Adrenal gland (tissue), 12 donors: ENCODE measurements around the gene QKI. TPM values are rescaled to one million over a fixed set of nuclear protein-coding genes. Genes with fewer than 3 reads are reported as not detected.

Experiments used
- DNase-seq, 7 donors: peaks; one replicate each; pipeline ENCODE4 v3.0.0-alpha.2; 2019 to 2020
- H3K27ac ChIP-seq, 5 donors: fragments of 200-600 bp; sonication (generic) in 4 of 5; 1 replicate in 3 of 5; 2 replicates in 2 of 5; pipeline versions ENCODE4 v1.5.1 to v1.8.0; 2016 to 2020; ENCODE audit warnings: mild to moderate bottlenecking in 1 of 5
- H3K27me3 ChIP-seq: fragments of 200-600 bp; 2 replicates; pipeline ENCODE4 v1.8.0; 2021
- H3K36me3 ChIP-seq, 2 donors: fragments of 200-600 bp; replicated peaks in 1 of 2; 1 replicate in 1 of 2; 2 replicates in 1 of 2; pipeline versions ENCODE4 v1.5.1 to v1.8.0; 2018 to 2022
- H3K4me1 ChIP-seq, 2 donors: fragments of 200-600 bp; replicated peaks in 1 of 2; 1 replicate in 1 of 2; 2 replicates in 1 of 2; pipeline versions ENCODE4 v1.5.1 to v1.8.0; 2018 to 2021
- H3K4me3 ChIP-seq, 4 donors: fragments of 200-600 bp; sonication (generic) in 3 of 4; one replicate each; pipeline ENCODE4 v1.5.1; 2016 to 2018
- H3K9me3 ChIP-seq, 3 donors: fragments of 200-600 bp; sonication (generic) in 1 of 3; replicated peaks in 1 of 3; 1 replicate in 2 of 3; 2 replicates in 1 of 3; pipeline versions ENCODE4 v1.5.1 to v1.8.0; 2016 to 2021
- POLR2A ChIP-seq, 2 donors: fragments of 450-650 bp; IDR thresholded peaks; one replicate each; pipeline ENCODE4 v1.6.1; 2017; ENCODE audit warnings: antibody characterized with exemption in 2 of 2, mild to moderate bottlenecking in 2 of 2, moderate library complexity in 1 of 2
- WGBS, 4 donors: extraction: QIAGEN DNeasy Blood & Tissue Kit in 2 of 4; methylation state at CpG; one replicate each; pipeline versions ENCODE4 v1.1.5 to v1.1.7; 2013 to 2017; 5-methylcytosine and 5-hydroxymethylcytosine counted together
- intact Hi-C, 2 donors: fragments of 100-400 bp; cut with DNase I; formaldehyde crosslinking; loops; one replicate each; pipeline versions ENCODE4 v1.14.1 to v1.15.0; 2022 to 2023
- polyA plus RNA-seq, 3 donors: library from polyadenylated mRNA; stranded (reverse); fragments of 200-250 nt in 2 of 3; fragments of 350-450 nt in 1 of 3; fragmentation: Illumina TruSeq in 1 of 3; extraction: RNeasy Lipid Tissue Mini Kit (QIAGEN cat#74804) in 1 of 3; gene quantifications; one replicate each; pipeline ENCODE4 v1.2.3, GENCODE V29; 2013 to 2014
- total RNA-seq, 9 donors: library from RNA; depleted of rRNA in 4 of 9; stranded (reverse); fragments of >200 nt in 4 of 9; fragments of 120-200 nt in 1 of 9; fragmentation: NEBNext Ultra II Directional in 1 of 9; extraction: Animal tissue kit (Norgen Biotek cat#: 25700) in 1 of 9; gene quantifications; one replicate each; pipeline versions ENCODE4 v1.1.0 to v1.2.4, GENCODE V29; 2013 to 2023
- TF ChIP-seq, protein P1 (sequence below), 6 experiments: fragments of 450-650 bp in 4 of 6; fragments of 200-600 bp in 2 of 6; sonication (generic) in 1 of 6; IDR thresholded peaks; 1 replicate in 5 of 6; 2 replicates in 1 of 6; pipeline versions ENCODE4 v1.5.1 to v1.8.0; 2016 to 2021; ENCODE audit warnings: antibody characterized with exemption in 6 of 6, mild to moderate bottlenecking in 2 of 6, moderate library complexity in 1 of 6
- donor health status: healthy with polysubstance abuse.
- donor health status: Bipolar disorder and iron deficiency.
- donor health status: DM: yes; HTN: yes; CAD: no.
- donor health status: DM: no; HTN: no; CAD: no.
- donor health status: DM: no; HTN: no; CAD: no.
- donor health status: DM: yes; HTN: yes; CAD: no.

Gene QKI
- total and polyA plus RNA-seq, 12 donors: 10.3 to 207 (median 130) TPM

DNA sequence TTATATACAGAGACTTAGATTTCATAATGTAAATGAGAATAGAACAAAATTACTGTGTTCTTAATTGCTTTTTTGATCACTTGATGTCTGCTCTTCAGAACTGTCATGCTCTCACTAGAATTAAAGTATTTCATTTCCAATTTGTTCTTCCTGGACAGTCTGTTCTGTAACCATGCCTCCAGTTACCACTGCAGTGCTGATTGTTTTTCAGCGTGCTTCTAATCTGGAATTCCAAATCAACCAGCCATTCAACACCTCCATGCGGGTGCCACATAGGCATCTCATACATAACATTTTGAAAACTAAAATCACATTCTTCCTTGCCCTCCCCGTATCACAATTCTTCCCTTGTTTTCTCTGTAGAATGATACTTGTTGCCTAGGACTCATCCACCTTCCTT lies 132.8 kb downstream of the QKI start:
- Histone ChIP-seq H3K4me3 (no peak overlapping the region), H3K4me1 (no peaks in the 10 kb centered on the region), H3K27me3 (no peaks in the 10 kb centered on the region), H3K36me3 (no peaks in the 10 kb centered on the region), H3K9me3 (no peaks in the 10 kb centered on the region), H3K27ac (no peak overlapping the region)
- intact Hi-C loops: no loop called here
- WGBS, 4 donors: 78 to 94% (median 91%) methylated on average over 3 of the region's 3 CpGs
- DNase-seq: no peak
- no peak for TF ChIP-seq POLR2A (IDR thresholded peaks at IDR 0.05)

DNA sequence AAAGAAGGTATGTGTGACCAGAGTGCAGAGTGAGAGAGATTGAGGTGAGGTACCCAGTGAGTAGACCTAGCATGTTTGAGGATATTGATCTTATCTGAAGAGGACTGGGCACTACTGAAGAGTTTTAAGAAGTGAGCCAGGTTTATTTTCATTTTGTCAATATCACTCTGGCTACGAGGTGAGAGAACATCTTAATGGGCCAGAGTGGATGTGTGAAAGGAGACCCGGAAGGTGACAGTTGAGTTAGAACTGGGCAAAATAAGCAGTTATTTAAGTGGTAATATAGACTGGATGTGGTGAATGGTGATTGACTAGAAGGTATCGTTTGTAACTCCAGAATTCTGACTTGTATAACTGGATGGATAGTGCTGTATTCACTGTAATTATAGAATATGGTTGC lies 134.1 kb downstream of the QKI start:
- WGBS, 4 donors: 96 to 98% (median 97%) methylated on average over 3 of the region's 3 CpGs
- Histone ChIP-seq H3K9me3 (no peaks in the 10 kb centered on the region), H3K4me1 (no peaks in the 10 kb centered on the region), H3K27me3 (no peaks in the 10 kb centered on the region), H3K36me3 (no peaks in the 10 kb centered on the region), H3K4me3 (no peak overlapping the region), H3K27ac (no peak overlapping the region)
- intact Hi-C loops: no loop called here
- TF ChIP-seq, protein P1, sequence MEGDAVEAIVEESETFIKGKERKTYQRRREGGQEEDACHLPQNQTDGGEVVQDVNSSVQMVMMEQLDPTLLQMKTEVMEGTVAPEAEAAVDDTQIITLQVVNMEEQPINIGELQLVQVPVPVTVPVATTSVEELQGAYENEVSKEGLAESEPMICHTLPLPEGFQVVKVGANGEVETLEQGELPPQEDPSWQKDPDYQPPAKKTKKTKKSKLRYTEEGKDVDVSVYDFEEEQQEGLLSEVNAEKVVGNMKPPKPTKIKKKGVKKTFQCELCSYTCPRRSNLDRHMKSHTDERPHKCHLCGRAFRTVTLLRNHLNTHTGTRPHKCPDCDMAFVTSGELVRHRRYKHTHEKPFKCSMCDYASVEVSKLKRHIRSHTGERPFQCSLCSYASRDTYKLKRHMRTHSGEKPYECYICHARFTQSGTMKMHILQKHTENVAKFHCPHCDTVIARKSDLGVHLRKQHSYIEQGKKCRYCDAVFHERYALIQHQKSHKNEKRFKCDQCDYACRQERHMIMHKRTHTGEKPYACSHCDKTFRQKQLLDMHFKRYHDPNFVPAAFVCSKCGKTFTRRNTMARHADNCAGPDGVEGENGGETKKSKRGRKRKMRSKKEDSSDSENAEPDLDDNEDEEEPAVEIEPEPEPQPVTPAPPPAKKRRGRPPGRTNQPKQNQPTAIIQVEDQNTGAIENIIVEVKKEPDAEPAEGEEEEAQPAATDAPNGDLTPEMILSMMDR (IDR thresholded peaks at IDR 0.05): no peak
- no peak for TF ChIP-seq POLR2A (IDR thresholded peaks at IDR 0.05)
- no peak for DNase-seq

DNA sequence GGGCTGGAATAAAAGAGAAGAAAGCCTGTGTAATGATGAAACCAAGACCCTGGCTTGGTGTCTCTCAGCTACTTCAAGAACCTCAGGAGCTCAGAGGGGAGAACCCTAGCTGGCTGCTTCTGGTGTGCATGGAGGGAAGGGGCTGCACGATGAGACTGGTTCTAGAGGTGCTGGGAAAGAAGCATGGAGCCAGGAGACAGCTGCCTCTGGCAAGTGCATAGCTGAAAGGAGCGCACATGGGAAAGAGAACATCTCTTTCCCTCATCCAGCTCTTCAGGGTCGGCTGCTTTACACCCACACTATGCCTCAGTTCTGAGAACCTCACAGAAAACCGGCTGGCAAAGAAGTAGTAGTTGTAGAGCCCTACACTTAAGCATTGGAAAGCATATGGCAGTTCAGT lies 139.5 kb downstream of the QKI start:
- DNase-seq: no peak
- H3K4me3 ChIP-seq: no peak overlapping the region
- no peaks in the 10 kb centered on the region for H3K9me3 ChIP-seq
- no peak overlapping the region for H3K27ac ChIP-seq
- peaks cover 0 to 3% of the 10 kb centered on the region in 2 donors for H3K4me1 ChIP-seq
- intact Hi-C loops: no loop called here
- H3K36me3 ChIP-seq: no peaks in the 10 kb centered on the region
- no peaks in the 10 kb centered on the region for H3K27me3 ChIP-seq
- WGBS, 4 donors: 85 to 95% (median 90%) methylated on average over 4 of the region's 4 CpGs
- TF ChIP-seq, protein P1 (IDR thresholded peaks at IDR 0.05): no peak
- no peak for TF ChIP-seq POLR2A (IDR thresholded peaks at IDR 0.05)

DNA sequence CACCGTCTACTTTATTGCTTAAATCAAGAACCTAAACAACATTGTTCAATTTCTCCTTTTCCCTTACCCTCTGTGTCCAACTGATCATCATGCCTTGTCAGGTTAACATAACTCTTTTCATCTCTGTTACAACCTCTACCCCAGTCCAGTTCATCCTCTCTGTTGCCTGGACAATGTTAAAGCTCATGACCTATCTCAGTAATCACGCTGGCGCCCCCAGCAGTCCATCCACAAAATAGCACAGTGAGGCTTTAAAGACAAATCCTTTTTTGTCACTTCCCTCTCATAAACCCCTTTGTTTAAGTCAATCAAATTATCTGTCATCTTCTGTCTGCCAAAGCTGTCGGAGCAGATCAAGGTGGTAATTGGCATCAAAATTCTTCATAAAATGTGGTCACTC lies 140.1 kb downstream of the QKI start:
- no peak overlapping the region for H3K27ac ChIP-seq
- no peak overlapping the region for H3K4me3 ChIP-seq
- 83 to 87% (median 85%) methylated on average over 4 of the region's 4 CpGs for WGBS, 4 donors
- no peaks in the 10 kb centered on the region for H3K9me3 ChIP-seq
- TF ChIP-seq, protein P1 (IDR thresholded peaks at IDR 0.05): peak; percentile 24 to 66 (median 56)
- no peak for TF ChIP-seq POLR2A (IDR thresholded peaks at IDR 0.05)
- intact Hi-C loops: loop anchor here in 1 of 2 donors (5.0 kb wide), 1 partner anchor 127 kb away; no protein-coding TSS in a partner anchor
- H3K27me3 ChIP-seq: no peaks in the 10 kb centered on the region
- H3K4me1 ChIP-seq: peaks cover 0 to 3% of the 10 kb centered on the region in 2 donors
- DNase-seq: peak in 6 of 7 donors; percentile 42 to 84 (median 68)
- H3K36me3 ChIP-seq: no peaks in the 10 kb centered on the region

DNA sequence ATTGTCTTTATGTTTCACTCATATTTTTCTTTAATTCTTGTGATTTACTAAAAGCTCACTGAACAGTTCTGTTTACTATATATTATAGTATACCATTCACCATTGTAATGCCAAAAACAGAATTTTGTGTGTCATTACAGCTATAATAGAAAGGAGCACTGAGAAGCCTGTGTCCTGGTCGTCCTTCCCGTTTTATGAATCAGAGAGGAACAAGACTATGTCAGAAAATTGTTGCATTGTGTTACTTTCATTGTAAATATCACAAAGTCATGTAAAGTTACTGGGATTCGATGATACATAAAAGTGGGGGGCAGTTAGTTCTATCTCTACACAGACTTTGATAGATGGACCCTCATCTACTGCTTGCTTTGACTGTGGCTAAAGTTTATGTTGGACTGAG lies 145.1 kb downstream of the QKI start:
- no peak for DNase-seq
- H3K27ac ChIP-seq: no peak overlapping the region
- H3K4me3 ChIP-seq: no peak overlapping the region
- peaks cover 0 to 6% of the 10 kb centered on the region in 2 donors for H3K4me1 ChIP-seq
- H3K9me3 ChIP-seq: no peaks in the 10 kb centered on the region
- intact Hi-C loops: loop anchor here in 1 of 2 donors (5.0 kb wide), 1 partner anchor 132 kb away; no protein-coding TSS in a partner anchor
- TF ChIP-seq POLR2A (IDR thresholded peaks at IDR 0.05): no peak
- TF ChIP-seq, protein P1 (IDR thresholded peaks at IDR 0.05): no peak
- H3K27me3 ChIP-seq: no peaks in the 10 kb centered on the region
- 57 to 82% (median 60%) methylated on average over 3 of the region's 3 CpGs for WGBS, 4 donors
- peaks cover 0 to 17% of the 10 kb centered on the region in 2 donors for H3K36me3 ChIP-seq
